Prostate gland (tissue), 2 donors: ENCODE measurements around the gene SRSF6. TPM values are rescaled to one million over a fixed set of nuclear protein-coding genes. Genes with fewer than 3 reads are reported as not detected.
"Not testable (repeated sequence)": the region's sequence is repeated elsewhere in the genome, so short reads cannot be mapped to it uniquely, and the experiment has no call there.

ENCODE experiments used
- DNase-seq: peaks from one replicate; pipeline ENCODE4 v3.0.0-alpha.2; 2019; ENCODE audit warnings: low spot score
- H3K27ac ChIP-seq, 2 donors: fragments of 200-600 bp; sonication (generic); 2 replicates each; pipeline ENCODE4 v1.5.1; 2017 to 2019
- H3K27me3 ChIP-seq: fragments of 200-600 bp; sonication (generic); replicated peaks from 2 replicates; pipeline ENCODE4 v1.5.1; 2019; ENCODE audit not compliant: insufficient read depth
- H3K36me3 ChIP-seq, 2 donors: fragments of 200-600 bp; sonication (generic); 1 replicate in 1 of 2; 2 replicates in 1 of 2; pipeline versions ENCODE4 v1.5.1 to v1.8.1; 2017 to 2019
- H3K4me1 ChIP-seq: fragments of 200-600 bp; sonication (generic); replicated peaks from 2 replicates; pipeline ENCODE4 v1.5.1; 2019
- H3K4me3 ChIP-seq, 2 donors: fragments of 200-600 bp; sonication (generic); 2 replicates each; pipeline ENCODE4 v1.5.1; 2017 to 2019
- H3K9me3 ChIP-seq: fragments of 200-600 bp; sonication (generic); 2 replicates; pipeline ENCODE4 v1.5.1; 2017
- POLR2A ChIP-seq: fragments of 450-650 bp; IDR thresholded peaks from one replicate; pipeline ENCODE4 v1.6.1; 2016; ENCODE audit warnings: antibody characterized with exemption, mild to moderate bottlenecking
- POLR2AphosphoS5 ChIP-seq: sonication (generic); formaldehyde crosslinking; IDR thresholded peaks from one replicate; pipeline ENCODE4 v1.6.1; 2017; ENCODE audit warnings: antibody characterized with exemption
- WGBS: methylation state at CpG from one replicate; pipeline ENCODE4 v1.1.5; 2018; 5-methylcytosine and 5-hydroxymethylcytosine counted together
- intact Hi-C: fragments of 100-400 bp; cut with DNase I; formaldehyde crosslinking; loops from one replicate; pipeline ENCODE4 v1.14.2; 2022
- total RNA-seq, 2 donors: library from RNA; depleted of rRNA; stranded (reverse); fragments of >200 nt; gene quantifications; one replicate each; pipeline ENCODE4 v1.1.0, GENCODE V29; 2016
- TF ChIP-seq, protein P1 (sequence below), 4 experiments: fragments of 200-600 bp in 2 of 4; fragments of 450-650 bp in 2 of 4; sonication (generic) in 2 of 4; IDR thresholded peaks; 1 replicate in 3 of 4; 2 replicates in 1 of 4; pipeline ENCODE4 v1.5.1; 2016 to 2019; ENCODE audit warnings: antibody characterized with exemption in 4 of 4, mild to moderate bottlenecking in 2 of 4, moderate library complexity in 2 of 4

SRSF6 gene
- total RNA-seq, 2 donors from 2014 or later = 121 to 128 TPM

DNA sequence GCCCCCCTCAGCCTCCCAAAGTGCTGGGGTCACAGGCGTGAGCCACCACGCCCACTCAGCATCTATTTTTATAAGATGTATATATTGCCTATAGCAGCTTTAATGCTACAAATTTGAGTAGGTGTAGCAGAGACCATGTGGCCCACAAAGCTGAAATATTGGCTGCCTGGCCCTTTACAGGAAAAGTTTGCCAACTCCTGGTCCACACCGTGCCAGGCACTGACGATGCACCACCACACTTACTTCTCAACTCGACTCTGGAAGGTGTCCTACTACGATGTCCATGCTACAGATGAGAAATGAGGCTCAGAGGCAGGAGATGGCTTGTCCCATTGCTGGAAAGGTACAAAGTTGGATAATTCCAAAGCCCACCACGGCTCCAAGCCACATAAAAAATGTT lies 17.2 kb upstream of the SRSF6 start:
- H3K27ac ChIP-seq = no peak overlapping the region
- H3K27me3 ChIP-seq = no peaks in the 10 kb centered on the region
- WGBS = 81% methylated on average over 7 of the region's 7 CpGs
- intact Hi-C loops = no loop called here
- H3K4me3 ChIP-seq = no peak overlapping the region
- no peaks in the 10 kb centered on the region for H3K36me3 ChIP-seq
- TF ChIP-seq POLR2AphosphoS5 (no peak), POLR2A (no peak)
- TF ChIP-seq, protein P1, sequence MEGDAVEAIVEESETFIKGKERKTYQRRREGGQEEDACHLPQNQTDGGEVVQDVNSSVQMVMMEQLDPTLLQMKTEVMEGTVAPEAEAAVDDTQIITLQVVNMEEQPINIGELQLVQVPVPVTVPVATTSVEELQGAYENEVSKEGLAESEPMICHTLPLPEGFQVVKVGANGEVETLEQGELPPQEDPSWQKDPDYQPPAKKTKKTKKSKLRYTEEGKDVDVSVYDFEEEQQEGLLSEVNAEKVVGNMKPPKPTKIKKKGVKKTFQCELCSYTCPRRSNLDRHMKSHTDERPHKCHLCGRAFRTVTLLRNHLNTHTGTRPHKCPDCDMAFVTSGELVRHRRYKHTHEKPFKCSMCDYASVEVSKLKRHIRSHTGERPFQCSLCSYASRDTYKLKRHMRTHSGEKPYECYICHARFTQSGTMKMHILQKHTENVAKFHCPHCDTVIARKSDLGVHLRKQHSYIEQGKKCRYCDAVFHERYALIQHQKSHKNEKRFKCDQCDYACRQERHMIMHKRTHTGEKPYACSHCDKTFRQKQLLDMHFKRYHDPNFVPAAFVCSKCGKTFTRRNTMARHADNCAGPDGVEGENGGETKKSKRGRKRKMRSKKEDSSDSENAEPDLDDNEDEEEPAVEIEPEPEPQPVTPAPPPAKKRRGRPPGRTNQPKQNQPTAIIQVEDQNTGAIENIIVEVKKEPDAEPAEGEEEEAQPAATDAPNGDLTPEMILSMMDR (IDR thresholded peaks at IDR 0.05) = no peak
- no peak for DNase-seq
- no peaks in the 10 kb centered on the region for H3K9me3 ChIP-seq
- H3K4me1 ChIP-seq = no peaks in the 10 kb centered on the region

DNA sequence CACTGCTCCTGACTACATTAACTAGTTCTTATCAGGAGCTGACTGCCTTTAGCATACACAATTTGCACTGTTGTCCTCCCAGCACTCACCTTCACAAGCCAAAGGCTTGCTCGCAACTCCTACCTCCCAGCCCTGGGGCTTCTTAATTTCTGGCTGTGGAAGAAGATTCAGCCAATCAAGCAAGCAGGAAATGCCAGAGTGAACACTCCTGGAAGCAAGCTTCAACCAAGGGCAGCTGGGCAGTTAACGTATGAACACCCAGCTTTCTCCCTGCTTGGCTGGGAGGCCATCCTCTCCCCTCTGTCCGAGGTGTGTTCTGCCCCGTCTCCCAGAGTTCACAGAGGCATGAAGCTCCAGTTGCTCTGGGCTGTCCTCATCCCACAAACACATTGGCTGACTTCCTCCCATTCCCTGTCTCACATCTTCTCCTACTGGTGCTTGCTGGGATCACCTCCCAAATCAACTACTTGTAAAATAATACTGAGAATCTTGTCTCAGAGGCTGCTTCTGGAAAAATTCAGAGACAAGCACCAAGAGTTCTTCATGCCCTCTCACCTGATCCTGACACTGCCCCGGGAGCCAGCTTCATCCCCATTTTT lies 15.3 kb upstream of the SRSF6 start:
- Histone ChIP-seq H3K27ac (no peak overlapping the region), H3K36me3 (no peaks in the 10 kb centered on the region), H3K4me1 (no peaks in the 10 kb centered on the region), H3K4me3 (no peak overlapping the region), H3K9me3 (no peaks in the 10 kb centered on the region), H3K27me3 (no peaks in the 10 kb centered on the region)
- intact Hi-C loops = no loop called here
- no peak for TF ChIP-seq POLR2AphosphoS5
- no peak for TF ChIP-seq POLR2A
- TF ChIP-seq, protein P1 (IDR thresholded peaks at IDR 0.05) = no peak
- DNase-seq = no peak
- 37% methylated on average over 5 of the region's 5 CpGs for WGBS

DNA sequence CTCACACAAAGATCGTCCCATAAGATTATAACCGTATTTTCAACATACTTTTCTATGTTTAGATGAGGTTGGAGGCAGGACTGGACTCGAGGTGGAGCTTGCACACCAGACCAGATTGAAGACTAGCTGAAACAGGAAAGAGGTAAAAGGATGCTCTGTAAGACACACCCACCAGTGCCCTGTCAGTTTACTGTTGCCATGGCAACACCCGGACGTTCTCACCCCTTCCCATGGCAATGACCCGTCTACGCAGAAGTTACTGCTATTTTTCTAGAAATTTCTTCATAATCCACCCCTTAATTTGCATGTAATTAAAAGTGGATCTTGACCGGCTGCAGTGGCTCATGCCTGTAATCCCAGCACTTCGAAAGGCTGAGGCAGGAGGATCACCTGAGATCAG lies 13.6 kb upstream of the SRSF6 start:
- TF ChIP-seq POLR2A = no peak
- no peak for TF ChIP-seq POLR2AphosphoS5
- TF ChIP-seq, protein P1 (IDR thresholded peaks at IDR 0.05) = no peak
- no peaks in the 10 kb centered on the region for H3K27me3 ChIP-seq
- no peak overlapping the region for H3K4me3 ChIP-seq
- no peaks in the 10 kb centered on the region for H3K9me3 ChIP-seq
- no peak for DNase-seq
- 54% methylated on average over 9 of the region's 9 CpGs for WGBS
- no peaks in the 10 kb centered on the region for H3K4me1 ChIP-seq
- no peak overlapping the region for H3K27ac ChIP-seq
- intact Hi-C loops = no loop called here
- H3K36me3 ChIP-seq = no peaks in the 10 kb centered on the region

DNA sequence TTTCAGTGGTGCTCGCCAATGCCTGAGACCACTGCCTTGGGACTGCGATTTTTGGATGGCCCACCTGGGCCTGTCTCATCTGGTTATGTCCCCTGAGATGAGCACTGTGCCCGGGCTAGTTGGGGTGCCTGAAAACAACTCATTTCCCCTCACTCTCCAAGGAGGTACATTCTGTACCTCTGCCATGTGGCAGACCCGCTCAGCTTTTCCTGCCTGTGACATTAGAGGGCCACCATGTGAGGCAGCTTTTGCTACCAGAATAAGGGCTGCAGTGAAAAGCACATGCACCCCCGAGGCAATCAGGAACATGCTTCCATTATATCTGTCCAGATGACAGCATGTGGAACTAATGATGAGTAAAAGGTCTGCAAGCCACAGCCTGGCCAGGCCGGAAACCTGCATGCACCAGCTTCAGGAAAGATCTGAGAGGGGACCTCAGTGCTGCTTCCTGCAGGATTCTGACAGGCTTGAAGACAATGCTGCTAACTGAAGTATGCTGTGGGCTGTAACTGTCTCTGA lies 11.3 kb upstream of the SRSF6 start:
- Histone ChIP-seq H3K36me3 (no peaks in the 10 kb centered on the region), H3K27me3 (no peaks in the 10 kb centered on the region), H3K9me3 (no peaks in the 10 kb centered on the region), H3K4me1 (no peaks in the 10 kb centered on the region), H3K27ac (no peak overlapping the region), H3K4me3 (no peak overlapping the region)
- TF ChIP-seq POLR2AphosphoS5 (no peak), POLR2A (no peak)
- TF ChIP-seq, protein P1 (IDR thresholded peaks at IDR 0.05) = no peak
- 82% methylated on average over 6 of the region's 6 CpGs for WGBS
- no peak for DNase-seq
- intact Hi-C loops = no loop called here

DNA sequence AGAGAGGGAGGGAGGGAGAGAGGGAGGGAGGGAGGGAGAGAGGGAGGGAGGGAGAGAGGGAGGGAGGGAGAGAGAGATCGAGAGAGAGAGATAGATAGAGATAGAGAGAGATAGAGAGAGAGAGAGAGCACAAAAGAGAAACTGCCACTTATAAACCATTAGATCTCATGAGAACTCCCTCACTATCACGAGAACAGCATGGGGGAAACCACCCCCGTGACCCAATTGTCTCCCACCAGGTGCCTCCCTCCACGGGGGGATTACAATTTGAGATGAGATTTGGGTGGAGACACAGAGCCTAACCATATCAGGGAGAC lies 9.3 kb upstream of the SRSF6 start:
- intact Hi-C loops, H3K36me3 ChIP-seq: not testable (repeated sequence)
- WGBS = 14% methylated on average over 4 of the region's 4 CpGs

More for the DNA sequence above, 9.3 kb upstream of the SRSF6 start:
- not testable (repeated sequence) for H3K9me3 ChIP-seq, H3K4me3 ChIP-seq, H3K4me1 ChIP-seq, H3K27ac ChIP-seq, DNase-seq, H3K27me3 ChIP-seq
